NCI-H446 (cell line): ENCODE measurements around the gene DAPK1.

Source experiments
- DNase-seq, 2 experiments: peaks; one replicate each; lab custom pipeline; 2025; lab: John Stamatoyannopoulos, UW

The DAPK1 gene

GRCh38 chr9:87694236-87694755, 196.6 kb downstream of the DAPK1 start:
- DNase-seq: no peak

GRCh38 chr9:87695523-87695922, 197.9 kb downstream of the DAPK1 start:
- no peak for DNase-seq

GRCh38 chr9:87696641-87697040, 199.0 kb downstream of the DAPK1 start:
- no peak for DNase-seq

GRCh38 chr9:87698069-87698809, 200.6 kb downstream of the DAPK1 start:
- DNase-seq: no peak

GRCh38 chr9:87699835-87700234, 202.2 kb downstream of the DAPK1 start:
- DNase-seq: no peak

GRCh38 chr9:87701491-87701890, 203.8 kb downstream of the DAPK1 start:
- no peak for DNase-seq

- DNase-seq: no peak
Observed at GRCh38 chr9:87701931-87702421, 204.3 kb downstream of the DAPK1 start.

GRCh38 chr9:87702921-87703320, 205.3 kb downstream of the DAPK1 start:
- DNase-seq: no peak

GRCh38 chr9:87703636-87704276, 206.1 kb downstream of the DAPK1 start:
- DNase-seq: no peak

GRCh38 chr9:87704342-87704741, 206.7 kb downstream of the DAPK1 start:
- no peak for DNase-seq

GRCh38 chr9:87706066-87706739, 208.5 kb downstream of the DAPK1 start:
- no peak for DNase-seq

GRCh38 chr9:87707805-87708506, 210.3 kb downstream of the DAPK1 start:
- DNase-seq: no peak

- DNase-seq: no peak
Observed at GRCh38 chr9:87708546-87708945, 210.9 kb downstream of the DAPK1 start.

- no peak for DNase-seq
Observed at GRCh38 chr9:87708986-87709728, 211.5 kb downstream of the DAPK1 start.

- no peak for DNase-seq
Observed at GRCh38 chr9:87710443-87710842, 212.8 kb downstream of the DAPK1 start.

GRCh38 chr9:87711857-87712800, 214.5 kb downstream of the DAPK1 start:
- DNase-seq: no peak

GRCh38 chr9:87712801-87713277, 215.2 kb downstream of the DAPK1 start:
- no peak for DNase-seq

GRCh38 chr9:87713278-87713987, 215.8 kb downstream of the DAPK1 start:
- no peak for DNase-seq

GRCh38 chr9:87713988-87714330, 216.3 kb downstream of the DAPK1 start:
- no peak for DNase-seq

GRCh38 chr9:87714819-87715218, 217.2 kb downstream of the DAPK1 start:
- no peak for DNase-seq
